Lower leg skin (tissue), 3 donors: ENCODE results near the gene THY1.

Experiments
- CTCF ChIP-seq, 3 donors: fragments of 450-650 bp; IDR thresholded peaks; one replicate each; pipeline ENCODE4 v1.5.1; 2016; ENCODE audit warnings: antibody characterized with exemption in 3 of 3, mild to moderate bottlenecking in 3 of 3, moderate library complexity in 2 of 3
- POLR2A ChIP-seq, 2 donors: fragments of 450-650 bp; IDR thresholded peaks; one replicate each; pipeline ENCODE4 v1.6.1; 2016 to 2017; ENCODE audit warnings: antibody characterized with exemption in 2 of 2, mild to moderate bottlenecking in 1 of 2, moderate library complexity in 1 of 2

GRCh38 chr11:119432484-119433357 lies 9.7 kb upstream of the THY1 start:
- TF ChIP-seq POLR2A (IDR thresholded peaks at IDR 0.05) (no peak), CTCF (IDR thresholded peaks at IDR 0.05) (no peak)
